ENCODE data around the gene ADPRHL1.
"Not testable (repeated sequence)": the region's sequence is repeated elsewhere in the genome, so short reads cannot be mapped to it uniquely, and the experiment has no call there.

Gene ADPRHL1

DNA sequence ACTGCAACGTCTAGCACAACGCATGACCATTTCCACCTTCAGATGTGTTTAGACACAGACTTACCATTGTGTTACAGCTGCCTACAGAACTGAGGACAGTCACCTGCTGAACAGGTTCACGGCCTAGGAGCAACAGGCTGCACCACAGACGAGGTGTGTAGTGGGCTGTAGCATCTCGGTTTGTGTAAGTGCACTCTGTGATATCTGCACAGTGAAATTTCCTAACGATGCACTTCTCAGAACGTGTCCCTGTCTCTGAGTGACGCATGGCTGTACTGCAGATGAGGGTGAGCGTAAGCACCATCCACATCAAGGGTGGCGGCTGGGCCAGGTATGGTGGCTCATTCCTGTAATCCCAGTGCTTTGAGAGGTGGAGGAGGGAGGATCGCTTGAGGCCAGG is 22.0 kb upstream of the ADPRHL1 start:
- H3K4me3 ChIP-seq (ENCODE audit: low read depth, low read length) = no peak overlapping the region
- CTCF ChIA-PET = interaction anchor here (1.0 kb wide), 1 partner anchor 13 kb away, joined by 3 read pairs; no protein-coding TSS in a partner anchor
- no peak for DNase-seq (ENCODE audit: low read depth, low spot score)
- POLR2A ChIA-PET = no interaction called here
- TF ChIP-seq, protein P1, sequence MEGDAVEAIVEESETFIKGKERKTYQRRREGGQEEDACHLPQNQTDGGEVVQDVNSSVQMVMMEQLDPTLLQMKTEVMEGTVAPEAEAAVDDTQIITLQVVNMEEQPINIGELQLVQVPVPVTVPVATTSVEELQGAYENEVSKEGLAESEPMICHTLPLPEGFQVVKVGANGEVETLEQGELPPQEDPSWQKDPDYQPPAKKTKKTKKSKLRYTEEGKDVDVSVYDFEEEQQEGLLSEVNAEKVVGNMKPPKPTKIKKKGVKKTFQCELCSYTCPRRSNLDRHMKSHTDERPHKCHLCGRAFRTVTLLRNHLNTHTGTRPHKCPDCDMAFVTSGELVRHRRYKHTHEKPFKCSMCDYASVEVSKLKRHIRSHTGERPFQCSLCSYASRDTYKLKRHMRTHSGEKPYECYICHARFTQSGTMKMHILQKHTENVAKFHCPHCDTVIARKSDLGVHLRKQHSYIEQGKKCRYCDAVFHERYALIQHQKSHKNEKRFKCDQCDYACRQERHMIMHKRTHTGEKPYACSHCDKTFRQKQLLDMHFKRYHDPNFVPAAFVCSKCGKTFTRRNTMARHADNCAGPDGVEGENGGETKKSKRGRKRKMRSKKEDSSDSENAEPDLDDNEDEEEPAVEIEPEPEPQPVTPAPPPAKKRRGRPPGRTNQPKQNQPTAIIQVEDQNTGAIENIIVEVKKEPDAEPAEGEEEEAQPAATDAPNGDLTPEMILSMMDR (IDR thresholded peaks at IDR 0.05; ENCODE audit: insufficient read depth, low read length, missing control alignments) = no peak

DNA sequence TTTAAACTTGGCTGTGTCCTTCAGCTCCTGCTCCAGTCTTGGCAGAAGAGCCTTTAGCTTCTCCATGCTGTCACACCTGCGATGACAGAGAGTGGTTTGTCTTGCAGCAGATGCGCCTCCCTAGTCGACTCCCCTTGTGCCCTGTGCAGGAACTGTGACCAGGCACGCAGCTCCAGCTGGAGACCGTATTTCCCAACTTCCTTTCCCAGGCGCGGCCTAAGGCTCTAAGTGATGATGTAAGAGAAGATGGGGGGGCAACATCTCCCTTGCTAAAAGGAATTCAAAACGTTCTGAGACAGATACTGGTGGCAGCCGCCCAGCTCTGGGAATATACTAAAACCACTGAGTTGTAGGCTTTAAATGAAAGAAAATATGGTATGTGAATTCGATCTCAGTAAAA is 20.9 kb upstream of the ADPRHL1 start:
- TF ChIP-seq, protein P1 (IDR thresholded peaks at IDR 0.05; ENCODE audit: insufficient read depth, low read length, missing control alignments) = no peak
- ChIA-PET CTCF (interaction anchor here (1.0 kb wide), 1 partner anchor 14 kb away, joined by 3 read pairs; no protein-coding TSS in a partner anchor), POLR2A (interaction anchor here (1.1 kb wide), 1 partner anchor 10 kb away, joined by 3 read pairs; no protein-coding TSS in a partner anchor)
- no peak overlapping the region for H3K4me3 ChIP-seq (ENCODE audit: low read depth, low read length)
- DNase-seq (ENCODE audit: low read depth, low spot score) = peak; percentile 31

DNA sequence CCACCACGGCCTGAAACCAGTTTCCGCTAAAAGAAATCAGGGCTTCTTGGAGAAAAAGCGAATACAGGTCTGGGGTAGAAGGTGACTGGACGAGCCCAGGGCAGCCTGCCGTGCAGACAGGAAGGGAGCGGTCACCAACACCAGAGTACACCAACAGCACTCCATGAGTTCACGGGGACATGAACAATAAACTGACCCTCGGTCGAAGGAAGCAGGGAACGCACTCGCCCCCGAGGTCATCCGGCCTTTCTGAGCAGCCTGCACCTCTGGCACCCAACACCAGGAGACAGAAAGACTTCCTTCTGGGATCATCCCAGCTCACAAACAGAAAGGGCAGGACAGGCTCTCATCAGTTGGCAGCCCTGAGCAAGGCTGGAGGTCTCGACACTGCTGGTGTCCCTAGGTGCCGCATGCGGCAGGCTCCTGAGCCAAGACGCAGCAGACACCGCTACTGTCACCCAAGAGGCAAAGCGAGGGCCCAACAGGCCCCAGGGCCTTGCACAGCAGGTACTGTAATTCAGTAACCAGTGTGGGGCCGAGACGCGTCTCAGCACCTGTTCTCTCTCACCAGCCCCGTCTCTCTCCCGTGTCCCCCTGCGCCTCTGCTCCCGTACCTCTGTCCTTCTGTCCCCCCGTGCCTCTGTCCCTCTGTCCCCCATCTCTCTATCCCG is 19.2 kb upstream of the ADPRHL1 start:
- no peak for DNase-seq (ENCODE audit: low read depth, low spot score)
- TF ChIP-seq, protein P1 (IDR thresholded peaks at IDR 0.05; ENCODE audit: insufficient read depth, low read length, missing control alignments) = no peak
- ChIA-PET CTCF (no interaction called here), POLR2A (no interaction called here)
- no peak overlapping the region for H3K4me3 ChIP-seq (ENCODE audit: low read depth, low read length)

DNA sequence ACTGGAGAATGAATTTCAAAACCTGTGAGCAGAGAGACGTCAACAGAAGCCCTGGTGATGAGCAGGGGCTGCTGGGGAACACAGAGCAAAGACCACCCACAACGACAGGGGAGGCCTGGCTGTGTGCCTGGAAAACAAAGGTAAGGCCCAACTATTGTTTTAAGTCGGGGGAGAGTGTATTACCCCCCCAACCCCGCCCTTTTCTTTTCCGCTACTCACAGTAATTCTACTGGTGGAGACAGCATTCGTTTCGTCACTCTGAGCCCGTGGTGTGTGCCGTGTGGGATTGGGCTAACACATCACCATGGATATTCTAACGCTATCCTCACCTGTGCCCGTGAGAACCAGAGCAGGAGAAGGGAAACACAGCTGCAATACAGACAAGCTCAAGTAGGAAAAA is 18.6 kb upstream of the ADPRHL1 start:
- ChIA-PET CTCF (no interaction called here), POLR2A (interaction anchor here (0.5 kb wide), 1 partner anchor 12 kb away, joined by 3 read pairs; no protein-coding TSS in a partner anchor)
- DNase-seq (ENCODE audit: low read depth, low spot score) = no peak
- H3K4me3 ChIP-seq (ENCODE audit: low read depth, low read length) = no peak overlapping the region
- TF ChIP-seq, protein P1 (IDR thresholded peaks at IDR 0.05; ENCODE audit: insufficient read depth, low read length, missing control alignments) = no peak

DNA sequence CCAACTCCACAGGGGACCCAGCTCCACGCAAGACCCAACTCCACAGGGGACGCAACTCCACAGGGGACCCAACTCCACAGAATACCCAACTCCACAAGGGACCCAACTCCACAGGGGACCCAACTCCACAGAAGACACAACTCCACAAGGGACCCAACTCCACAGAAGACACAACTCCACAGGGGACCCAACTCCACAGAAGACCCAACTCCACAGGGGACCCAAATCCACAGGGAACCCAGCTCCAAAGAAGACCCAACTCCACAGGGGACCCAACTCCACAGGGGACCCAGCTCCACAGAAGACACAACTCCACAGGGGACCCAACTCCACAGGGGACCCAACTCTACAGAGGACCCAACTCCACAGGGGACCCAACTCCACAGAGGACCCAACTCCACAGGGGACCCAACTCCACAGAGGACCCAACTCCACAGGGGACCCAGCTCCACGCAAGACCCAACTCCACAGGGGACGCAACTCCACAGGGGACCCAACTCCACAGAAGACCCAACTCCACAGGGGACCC is 17.4 kb upstream of the ADPRHL1 start:
- CTCF ChIA-PET; POLR2A ChIA-PET; DNase-seq (ENCODE audit: low read depth, low spot score): not testable (repeated sequence)

DNA sequence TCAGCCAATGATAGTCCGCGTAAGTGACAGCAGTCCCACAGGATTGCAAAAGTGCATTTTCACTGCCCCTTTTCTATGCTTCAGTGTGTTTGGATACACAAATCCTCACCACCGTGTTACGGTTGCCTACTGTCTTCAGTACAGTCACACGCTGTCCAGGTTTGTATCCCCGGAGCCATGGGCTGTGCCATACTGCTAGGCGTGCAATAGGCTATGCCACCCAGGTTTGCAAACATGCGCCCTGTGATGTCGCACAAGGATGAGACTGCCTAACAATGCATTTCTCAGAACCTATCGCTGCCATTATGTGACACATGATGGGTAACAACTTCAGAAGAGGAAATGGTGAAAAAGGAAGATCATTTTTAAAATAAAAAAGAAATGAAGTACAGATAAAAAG is 16.8 kb upstream of the ADPRHL1 start:
- TF ChIP-seq, protein P1 (IDR thresholded peaks at IDR 0.05; ENCODE audit: insufficient read depth, low read length, missing control alignments) = no peak
- CTCF ChIA-PET = no interaction called here
- H3K4me3 ChIP-seq (ENCODE audit: low read depth, low read length) = no peak overlapping the region
- POLR2A ChIA-PET = no interaction called here
- DNase-seq (ENCODE audit: low read depth, low spot score) = no peak

More for the DNA sequence above, 17.4 kb upstream of the ADPRHL1 start:
- not testable (repeated sequence) for H3K4me3 ChIP-seq (ENCODE audit: low read depth, low read length)
